HCT116 (cell line): ENCODE measurements around the gene SH3BP4. TPM values are rescaled to one million over a fixed set of nuclear protein-coding genes. Genes with fewer than 3 reads are reported as not detected.

Experiments
- ATAC-seq: fragments of 200-7000 bp; cut with Tn5 transposase; 2 replicates; pipeline ENCODE4 v1.9.1; 2020; ENCODE audit warnings: mild to moderate bottlenecking, moderate library complexity
- BruUV-seq: library from RNA; stranded (reverse); fragments of 400-500 nt; replicated peaks from 2 replicates; lab custom pipeline; 2021; lab: Mats Ljungman, UMichigan
- CTCF ChIA-PET: fragments of 300-600 bp; sonication (Branson Sonifier 250); formaldehyde crosslinking; loops from one replicate; lab custom pipeline; 2021; ENCODE audit warnings: antibody characterized with exemption; lab: Charles Lee
- POLR2A ChIA-PET: fragments of 300-600, 350-600 bp; sonication (Branson Sonifier 250); formaldehyde crosslinking; loops from one replicate; lab custom pipeline; 2021; ENCODE audit warnings: antibody characterized with exemption; lab: Charles Lee
- RAD21 ChIA-PET, 2 experiments: fragments of 300-600 bp; sonication (Branson Sonifier 250); formaldehyde crosslinking; loops; one replicate each; lab custom pipeline; 2023; ENCODE audit warnings: low total read pairs in 2 of 2; ENCODE audit not compliant: uncharacterized antibody in 2 of 2, unreplicated experiment in 2 of 2, low non-redundant PET in 1 of 2; lab: Charles Lee
- DNase-seq: peaks from one replicate; pipeline ENCODE4 v3.0.0-alpha.2; 2010; ENCODE audit warnings: low read depth, low spot score
- H2AFZ ChIP-seq: fragments of 200-600 bp; shearing (Covaris generic), sonication (generic); 2 replicates; pipeline ENCODE4 v1.6.1; 2017; ENCODE audit warnings: low read depth, mixed run types, mixed read lengths, antibody characterized with exemption, low read length; ENCODE audit not compliant: poor library complexity, severe bottlenecking
- H3K27ac ChIP-seq: 2 replicates; pipeline ENCODE4 v1.5.1; 2012; ENCODE audit warnings: low read depth, low read length
- H3K27me3 ChIP-seq: fragments of 200-600 bp; sonication (generic); 2 replicates; pipeline ENCODE4 v1.6.1; 2016; ENCODE audit warnings: mixed run types, low read length, mixed read lengths; ENCODE audit not compliant: insufficient read depth
- H3K36me3 ChIP-seq, 2 experiments: fragments of 200-500 bp in 1 of 2; fragments of 200-600 bp in 1 of 2; sonication (Bioruptor generic) in 1 of 2; sonication (generic) in 1 of 2; 2 replicates each; pipeline versions ENCODE4 v1.5.1 to v1.6.1; 2014 to 2016; ENCODE audit warnings: low read length in 2 of 2, inconsistent platforms in 1 of 2, mixed read lengths in 1 of 2, mixed run types in 1 of 2; ENCODE audit not compliant: insufficient read depth in 2 of 2, control insufficient read depth in 1 of 2
- H3K4me1 ChIP-seq, 2 experiments: fragments of 200-600 bp in 1 of 2; sonication (generic) in 1 of 2; 2 replicates each; pipeline versions ENCODE4 v1.5.1 to v1.6.1; 2012 to 2017; ENCODE audit warnings: low read length in 2 of 2, inconsistent platforms in 1 of 2, mild to moderate bottlenecking in 1 of 2, mixed read lengths in 1 of 2, mixed run types in 1 of 2, moderate library complexity in 1 of 2; ENCODE audit not compliant: insufficient read depth in 2 of 2, control insufficient read depth in 1 of 2
- H3K4me2 ChIP-seq: fragments of 200-600 bp; sonication (generic); 2 replicates; pipeline ENCODE4 v1.6.1; 2017; ENCODE audit warnings: mixed run types, low read length, mixed read lengths
- H3K4me3 ChIP-seq, 2 experiments: fragments of 200-600 bp in 1 of 2; sonication (generic) in 1 of 2; replicated peaks in 1 of 2; 2 replicates each; pipeline ENCODE4 v1.5.1; 2011 to 2016; ENCODE audit warnings: low read length in 2 of 2, control low read depth in 1 of 2, low read depth in 1 of 2, mild to moderate bottlenecking in 1 of 2, mixed read lengths in 1 of 2, mixed run types in 1 of 2
- H3K79me2 ChIP-seq: fragments of 200-600 bp; sonication (generic); 2 replicates; pipeline ENCODE4 v1.6.1; 2017; ENCODE audit warnings: mild to moderate bottlenecking, mixed run types, low read length, moderate library complexity, mixed read lengths; ENCODE audit not compliant: insufficient read depth
- H3K9ac ChIP-seq: fragments of 200-600 bp; sonication (generic); 2 replicates; pipeline ENCODE4 v1.6.1; 2016; ENCODE audit warnings: low read length, mixed read lengths
- H3K9me2 ChIP-seq: fragments of 200-600 bp; sonication (generic), shearing (Covaris generic); 2 replicates; pipeline ENCODE4 v1.6.1; 2017; ENCODE audit warnings: mixed run types, mild to moderate bottlenecking, moderate library complexity; ENCODE audit not compliant: insufficient read depth
- H3K9me3 ChIP-seq, 2 experiments: fragments of 200-500 bp in 1 of 2; fragments of 200-600 bp in 1 of 2; sonication (Bioruptor generic) in 1 of 2; sonication (generic) in 1 of 2; 2 replicates each; pipeline ENCODE4 v1.6.1; 2014 to 2017; ENCODE audit warnings: low read length in 2 of 2, mixed read lengths in 2 of 2, inconsistent platforms in 1 of 2, low read depth in 1 of 2, mild to moderate bottlenecking in 1 of 2, mixed run types in 1 of 2, moderate library complexity in 1 of 2; ENCODE audit not compliant: control insufficient read depth in 1 of 2, insufficient read depth in 1 of 2
- H4K20me1 ChIP-seq: fragments of 200-600 bp; sonication (generic), shearing (Covaris generic); 2 replicates; pipeline ENCODE4 v1.6.1; 2017; ENCODE audit warnings: mixed run types, mild to moderate bottlenecking, moderate library complexity; ENCODE audit not compliant: insufficient read depth
- ATF3 ChIP-seq: IDR thresholded peaks from 2 replicates; pipeline ENCODE4 v1.6.1; 2012
- CBX3 ChIP-seq: IDR thresholded peaks from 2 replicates; pipeline ENCODE4 v1.6.1; 2012; ENCODE audit warnings: low read depth
- CEBPB ChIP-seq: IDR thresholded peaks from 2 replicates; pipeline ENCODE4 v1.6.1; 2012; ENCODE audit warnings: low read depth
- CTCF ChIP-seq, 3 experiments: fragments of 200-600 bp in 1 of 3; sonication (generic) in 1 of 3; IDR thresholded peaks in 2 of 3; conservative IDR thresholded peaks in 1 of 3; 2 replicates each; pipeline ENCODE4 v1.5.1; 2012 to 2017; ENCODE audit warnings: low read depth in 2 of 3, low read length in 2 of 3, antibody characterized with exemption in 1 of 3, borderline replicate concordance in 1 of 3, control low read depth in 1 of 3, mild to moderate bottlenecking in 1 of 3, mixed read lengths in 1 of 3, mixed run types in 1 of 3, moderate library complexity in 1 of 3; ENCODE audit not compliant: insufficient read depth in 1 of 3
- ELF1 ChIP-seq: IDR thresholded peaks from 2 replicates; pipeline ENCODE4 v1.6.1; 2012; ENCODE audit warnings: low read depth, borderline replicate concordance
- EZH2phosphoT487 ChIP-seq: fragments of 200-600 bp; IDR thresholded peaks from 2 replicates; pipeline ENCODE4 v1.6.1; 2018; ENCODE audit warnings: antibody characterized with exemption, borderline replicate concordance
- MAX ChIP-seq: IDR thresholded peaks from 2 replicates; pipeline ENCODE4 v1.6.1; 2012
- POLR2A ChIP-seq: IDR thresholded peaks from 2 replicates; pipeline ENCODE4 v1.7.0; 2011; ENCODE audit warnings: borderline replicate concordance; ENCODE audit not compliant: insufficient read depth, insufficient read length; ENCODE audit errors: extremely low read depth
- RAD21 ChIP-seq: IDR thresholded peaks from 2 replicates; pipeline ENCODE4 v1.6.1; 2012; ENCODE audit warnings: low read depth, mild to moderate bottlenecking
- SP1 ChIP-seq: IDR thresholded peaks from 2 replicates; pipeline ENCODE4 v1.6.1; 2012; ENCODE audit warnings: low read depth
- SRF ChIP-seq: IDR thresholded peaks from 2 replicates; pipeline ENCODE4 v1.6.1; 2012; ENCODE audit warnings: low read depth
- TCF7L2 ChIP-seq: IDR thresholded peaks from 2 replicates; pipeline ENCODE4 v1.7.0; 2011; ENCODE audit warnings: borderline replicate concordance, inconsistent platforms; ENCODE audit not compliant: insufficient read depth, insufficient read length; ENCODE audit errors: extremely low read depth
- YY1 ChIP-seq: IDR thresholded peaks from 2 replicates; pipeline ENCODE4 v1.6.1; 2011; ENCODE audit warnings: low read length, low read depth, moderate library complexity, mild to moderate bottlenecking; ENCODE audit not compliant: insufficient replicate concordance; ENCODE audit errors: extremely low read depth
- ZFX ChIP-seq: fragments of 450-650 bp; IDR thresholded peaks from 2 replicates; pipeline ENCODE4 v1.6.1; 2017
- ZNF274 ChIP-seq: fragments of 200-500 bp; sonication (Bioruptor generic); IDR thresholded peaks from 2 replicates; pipeline ENCODE4 v1.6.1; 2014; ENCODE audit warnings: mild to moderate bottlenecking, low read depth, low read length, inconsistent platforms
- intact Hi-C: fragments of 100-400 bp; cut with micrococcal nuclease; formaldehyde crosslinking; loops from 2 replicates; pipeline ENCODE4 v1.10.0; 2022
- total RNA-seq: library from RNA; stranded (reverse); gene quantifications from one replicate; pipeline ENCODE4 v1.2.1, GENCODE V29; 2021; ENCODE audit not compliant: unreplicated experiment

SH3BP4 gene
- total RNA-seq, 1 experiment from 2014 or later, result 32.9 TPM

GRCh38 chr2:234992196-234992595 is 40.4 kb downstream of the SH3BP4 start:
- Histone ChIP-seq H3K4me3 (no peak overlapping the region), H2AFZ (no peak overlapping the region), H3K9me2 (no peaks in the 10 kb centered on the region), H3K4me2 (no peak overlapping the region), H3K27me3 (no peaks in the 10 kb centered on the region), H3K9me3 (no peaks in the 10 kb centered on the region), H3K79me2 (peaks cover 65% of the 10 kb centered on the region), H4K20me1 (no peaks in the 10 kb centered on the region), H3K4me1 (peaks cover 20 to 32% of the 10 kb centered on the region in 2 experiments), H3K9ac (no peak overlapping the region), H3K27ac (no peak overlapping the region), H3K36me3 (no peaks in the 10 kb centered on the region)
- no peak for ATAC-seq
- ChIA-PET POLR2A (no interaction called here), CTCF (no interaction called here), RAD21 (no interaction called here)
- TF ChIP-seq ZNF274 (no peak), POLR2A (no peak), YY1 (no peak), ELF1 (no peak), TCF7L2 (no peak), ZFX (no peak), RAD21 (no peak), ATF3 (no peak), CTCF (IDR thresholded peaks at IDR 0.05 in 2 of 3, conservative IDR thresholded peaks at IDR 0.05 in 1 of 3; ENCODE audit: borderline replicate concordance in 1 of 3, insufficient read depth in 1 of 3, low read depth in 2 of 3, low read length in 2 of 3) (no peak), CEBPB (no peak), EZH2phosphoT487 (no peak), CBX3 (no peak), SP1 (no peak), SRF (no peak), MAX (no peak)
- intact Hi-C loops, result no loop called here
- no peak for DNase-seq
- no TSS peak for BruUV-seq
